Vagina (tissue), 2 donors: ENCODE results near the gene CCDC7. TPM values are rescaled to one million over a fixed set of nuclear protein-coding genes. Genes with fewer than 3 reads are reported as not detected.
"Not testable (repeated sequence)": the region's sequence is repeated elsewhere in the genome, so short reads cannot be mapped to it uniquely, and the experiment has no call there.

Experiments
- DNase-seq, 2 donors: peaks; one replicate each; pipeline ENCODE4 v3.0.0-alpha.2; 2017; ENCODE audit errors: extremely low spot score in 2 of 2
- H3K27ac ChIP-seq: fragments of 200-600 bp; sonication (generic); one replicate; pipeline ENCODE4 v1.5.1; 2019
- H3K27me3 ChIP-seq: fragments of 200-600 bp; sonication (generic); one replicate; pipeline ENCODE4 v1.5.1; 2019
- H3K36me3 ChIP-seq, 2 donors: fragments of 200-600 bp; sonication (generic); one replicate each; pipeline ENCODE4 v1.5.1; 2017 to 2019
- H3K4me1 ChIP-seq: fragments of 200-600 bp; sonication (generic); one replicate; pipeline ENCODE4 v1.5.1; 2019
- H3K4me3 ChIP-seq, 2 donors: fragments of 200-600 bp; sonication (generic); 1 replicate in 1 of 2; 2 replicates in 1 of 2; pipeline ENCODE4 v1.5.1; 2016 to 2019
- H3K9me3 ChIP-seq: fragments of 200-600 bp; sonication (generic); one replicate; pipeline ENCODE4 v1.5.1; 2019
- POLR2A ChIP-seq, 2 donors: fragments of 450-650 bp; IDR thresholded peaks; one replicate each; pipeline ENCODE4 v1.6.1; 2017; ENCODE audit warnings: antibody characterized with exemption in 2 of 2, mild to moderate bottlenecking in 2 of 2, moderate library complexity in 2 of 2
- POLR2AphosphoS5 ChIP-seq, 2 donors: sonication (generic); formaldehyde crosslinking; IDR thresholded peaks; one replicate each; pipeline ENCODE4 v1.9.0; 2017; ENCODE audit warnings: antibody characterized with exemption in 2 of 2, mild to moderate bottlenecking in 2 of 2, low read depth in 1 of 2; ENCODE audit not compliant: insufficient read depth in 1 of 2
- intact Hi-C: fragments of 100-400 bp; cut with DNase I; formaldehyde crosslinking; loops from one replicate; pipeline ENCODE4 v1.15.1; 2023
- total RNA-seq: library from RNA; depleted of rRNA; stranded (reverse); fragments of >200 nt; gene quantifications from one replicate; pipeline ENCODE4 v1.2.3, GENCODE V29; 2016
- TF ChIP-seq, protein P1 (sequence below), 3 experiments: fragments of 450-650 bp in 2 of 3; fragments of 200-600 bp in 1 of 3; sonication (generic) in 1 of 3; IDR thresholded peaks; one replicate each; pipeline ENCODE4 v1.5.1; 2017 to 2019; ENCODE audit warnings: antibody characterized with exemption in 3 of 3, mild to moderate bottlenecking in 2 of 3, moderate library complexity in 2 of 3

Gene CCDC7
- total RNA-seq, 1 donor from 2014 or later: 22.8 TPM

- H3K4me3 ChIP-seq: no peak overlapping the region
- TF ChIP-seq, protein P1, sequence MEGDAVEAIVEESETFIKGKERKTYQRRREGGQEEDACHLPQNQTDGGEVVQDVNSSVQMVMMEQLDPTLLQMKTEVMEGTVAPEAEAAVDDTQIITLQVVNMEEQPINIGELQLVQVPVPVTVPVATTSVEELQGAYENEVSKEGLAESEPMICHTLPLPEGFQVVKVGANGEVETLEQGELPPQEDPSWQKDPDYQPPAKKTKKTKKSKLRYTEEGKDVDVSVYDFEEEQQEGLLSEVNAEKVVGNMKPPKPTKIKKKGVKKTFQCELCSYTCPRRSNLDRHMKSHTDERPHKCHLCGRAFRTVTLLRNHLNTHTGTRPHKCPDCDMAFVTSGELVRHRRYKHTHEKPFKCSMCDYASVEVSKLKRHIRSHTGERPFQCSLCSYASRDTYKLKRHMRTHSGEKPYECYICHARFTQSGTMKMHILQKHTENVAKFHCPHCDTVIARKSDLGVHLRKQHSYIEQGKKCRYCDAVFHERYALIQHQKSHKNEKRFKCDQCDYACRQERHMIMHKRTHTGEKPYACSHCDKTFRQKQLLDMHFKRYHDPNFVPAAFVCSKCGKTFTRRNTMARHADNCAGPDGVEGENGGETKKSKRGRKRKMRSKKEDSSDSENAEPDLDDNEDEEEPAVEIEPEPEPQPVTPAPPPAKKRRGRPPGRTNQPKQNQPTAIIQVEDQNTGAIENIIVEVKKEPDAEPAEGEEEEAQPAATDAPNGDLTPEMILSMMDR (IDR thresholded peaks at IDR 0.05): no peak
- TF ChIP-seq POLR2A (IDR thresholded peaks at IDR 0.05): no peak
- TF ChIP-seq POLR2AphosphoS5 (IDR thresholded peaks at IDR 0.05; ENCODE audit: insufficient read depth in 1 of 2, low read depth in 1 of 2): no peak
- no peaks in the 10 kb centered on the region for H3K36me3 ChIP-seq
- H3K27ac ChIP-seq: no peak overlapping the region
- no peaks in the 10 kb centered on the region for H3K27me3 ChIP-seq
- intact Hi-C loops: no loop called here
- no peak for DNase-seq
- no peaks in the 10 kb centered on the region for H3K9me3 ChIP-seq
- no peaks in the 10 kb centered on the region for H3K4me1 ChIP-seq
Observed at GRCh38 chr10:32687546-32687945, 241.6 kb downstream of the CCDC7 start.

- H3K36me3 ChIP-seq: no peaks in the 10 kb centered on the region
- no peak for DNase-seq
- no peak overlapping the region for H3K4me3 ChIP-seq
- H3K27me3 ChIP-seq: no peaks in the 10 kb centered on the region
- no peaks in the 10 kb centered on the region for H3K4me1 ChIP-seq
- no peak for TF ChIP-seq POLR2A (IDR thresholded peaks at IDR 0.05)
- TF ChIP-seq POLR2AphosphoS5 (IDR thresholded peaks at IDR 0.05; ENCODE audit: insufficient read depth in 1 of 2, low read depth in 1 of 2): no peak
- TF ChIP-seq, protein P1 (IDR thresholded peaks at IDR 0.05): no peak
- intact Hi-C loops: no loop called here
- H3K27ac ChIP-seq: no peak overlapping the region
- H3K9me3 ChIP-seq: no peaks in the 10 kb centered on the region
Observed at GRCh38 chr10:32692174-32692573, 246.2 kb downstream of the CCDC7 start.

GRCh38 chr10:32693441-32693979 is 247.6 kb downstream of the CCDC7 start:
- Histone ChIP-seq H3K4me3 (no peak overlapping the region), H3K4me1 (no peaks in the 10 kb centered on the region), H3K27ac (no peak overlapping the region), H3K27me3 (no peaks in the 10 kb centered on the region), H3K9me3 (no peaks in the 10 kb centered on the region), H3K36me3 (no peaks in the 10 kb centered on the region)
- no peak for DNase-seq
- TF ChIP-seq, protein P1 (IDR thresholded peaks at IDR 0.05): no peak
- TF ChIP-seq POLR2AphosphoS5 (IDR thresholded peaks at IDR 0.05; ENCODE audit: insufficient read depth in 1 of 2, low read depth in 1 of 2): no peak
- no peak for TF ChIP-seq POLR2A (IDR thresholded peaks at IDR 0.05)
- intact Hi-C loops: no loop called here

DNA sequence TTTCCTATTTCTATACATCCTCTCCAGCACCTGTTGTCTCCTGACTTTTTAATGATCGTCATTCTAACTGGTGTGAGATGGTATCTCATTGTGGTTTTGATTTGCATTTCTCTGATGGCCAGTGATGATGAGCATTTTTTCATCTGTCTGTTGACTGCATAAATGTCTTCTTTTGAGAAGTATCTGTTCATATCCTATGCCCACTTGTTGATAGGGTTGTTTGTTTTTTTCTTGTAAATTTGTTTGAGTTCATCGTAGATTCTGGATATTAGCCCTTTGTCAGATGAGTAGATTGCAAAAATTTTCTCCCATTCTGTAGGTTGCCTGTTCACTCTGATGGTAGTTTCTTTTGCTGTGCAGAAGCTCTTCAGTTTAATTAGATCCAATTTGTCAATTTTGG is 253.7 kb downstream of the CCDC7 start:
- intact Hi-C loops, H3K27ac ChIP-seq, H3K9me3 ChIP-seq, H3K27me3 ChIP-seq, H3K4me1 ChIP-seq, H3K4me3 ChIP-seq, DNase-seq, H3K36me3 ChIP-seq: not testable (repeated sequence)

GRCh38 chr10:32713560-32713959 is 267.6 kb downstream of the CCDC7 start:
- no peak overlapping the region for H3K27ac ChIP-seq
- TF ChIP-seq POLR2A (IDR thresholded peaks at IDR 0.05) (no peak), POLR2AphosphoS5 (IDR thresholded peaks at IDR 0.05; ENCODE audit: insufficient read depth in 1 of 2, low read depth in 1 of 2) (no peak)
- TF ChIP-seq, protein P1 (IDR thresholded peaks at IDR 0.05): no peak
- H3K4me1 ChIP-seq: no peaks in the 10 kb centered on the region
- H3K27me3 ChIP-seq: no peaks in the 10 kb centered on the region
- H3K9me3 ChIP-seq: peaks cover 15% of the 10 kb centered on the region
- no peak for DNase-seq
- H3K36me3 ChIP-seq: no peaks in the 10 kb centered on the region
- intact Hi-C loops: no loop called here
- no peak overlapping the region for H3K4me3 ChIP-seq
